ENCODE measurements around the gene ZNF350.
"Not testable (repeated sequence)": the region's sequence is repeated elsewhere in the genome, so short reads cannot be mapped to it uniquely, and the experiment has no call there.

ZNF350 gene

DNA sequence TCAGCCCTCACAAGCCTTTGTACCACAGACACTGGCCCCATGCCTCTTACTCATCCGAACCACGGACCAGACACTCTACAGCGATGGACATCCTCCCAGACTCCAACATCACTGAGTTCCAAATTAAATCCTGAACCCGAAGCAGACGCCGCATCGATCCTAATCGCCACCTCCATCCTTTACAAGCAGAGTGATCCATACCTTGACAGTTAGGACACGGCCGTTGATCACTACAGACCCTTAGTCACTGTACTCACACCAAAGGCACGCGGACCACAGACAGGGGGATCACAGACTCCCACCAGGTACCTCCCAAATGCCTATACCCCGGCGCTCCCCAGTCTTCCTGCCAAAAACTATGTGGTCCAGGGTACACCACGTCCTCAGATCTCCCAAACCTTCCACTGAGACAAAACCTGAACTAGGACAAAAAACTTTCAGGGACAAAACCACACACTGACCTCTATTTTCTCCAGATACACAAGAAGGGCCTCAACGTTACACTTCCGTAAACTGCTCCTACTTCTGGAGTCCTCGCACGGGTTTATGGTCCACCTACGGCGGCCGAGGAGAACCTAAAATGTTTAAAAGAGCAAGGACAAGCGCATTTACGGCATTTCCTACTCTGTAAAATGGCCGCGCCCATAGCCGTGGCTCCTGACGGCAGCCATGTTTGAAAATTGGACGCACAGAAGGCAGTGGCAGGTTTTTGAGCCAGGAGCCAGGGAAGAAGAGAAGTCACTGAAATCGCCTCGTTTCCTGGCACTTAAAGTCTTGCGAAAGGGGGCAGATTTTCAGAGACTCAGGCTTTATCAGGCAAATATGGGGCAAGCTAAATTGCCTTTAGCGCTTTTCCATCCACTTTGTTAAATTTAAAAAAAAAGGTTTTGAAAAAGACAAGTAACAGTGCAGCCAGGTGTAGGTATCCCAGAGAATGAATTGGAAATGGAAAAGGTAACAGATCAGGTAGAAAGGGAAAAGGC lies at the start of gene ZNF350:
ZNF350 (minus strand) TSS at position 532 of the 983 bp plus-strand sequence. CDS start 12,480 bp downstream, outside the sequence.
- peak; percentile 97 for DNase-seq (ENCODE audit: low spot score)

DNA sequence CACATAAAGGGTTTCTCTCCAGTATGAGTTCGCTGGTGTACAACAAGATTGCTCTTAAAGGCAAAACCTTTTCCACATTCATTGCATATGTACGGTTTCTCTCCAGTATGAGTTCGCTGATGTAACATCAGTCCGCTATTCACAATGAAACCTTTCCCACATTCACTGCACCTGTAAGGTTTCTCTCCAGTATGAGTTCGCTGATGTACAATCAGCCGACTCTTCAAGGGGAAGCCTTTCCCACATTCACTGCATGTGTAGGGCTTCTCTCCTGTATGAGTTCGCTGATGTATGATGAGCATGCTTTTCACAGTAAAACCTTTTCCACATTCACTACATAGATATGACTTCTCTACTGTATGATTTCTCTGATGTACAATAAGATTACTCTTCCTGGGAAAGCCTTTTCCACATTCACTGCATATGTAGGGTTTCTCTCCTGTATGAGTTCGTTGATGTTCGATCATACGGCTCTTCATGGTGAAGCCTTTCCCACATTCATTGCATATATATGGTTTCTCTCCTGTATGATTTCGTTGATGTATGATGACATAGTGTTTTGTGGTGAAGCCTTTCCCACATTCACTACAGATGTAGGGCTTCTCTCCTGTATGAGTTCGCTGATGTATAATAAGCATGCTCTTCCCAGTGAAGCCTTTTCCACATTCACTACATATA lies 47.5 kb upstream of the ZNF350 start:
- no peak for DNase-seq (ENCODE audit: low spot score)

DNA sequence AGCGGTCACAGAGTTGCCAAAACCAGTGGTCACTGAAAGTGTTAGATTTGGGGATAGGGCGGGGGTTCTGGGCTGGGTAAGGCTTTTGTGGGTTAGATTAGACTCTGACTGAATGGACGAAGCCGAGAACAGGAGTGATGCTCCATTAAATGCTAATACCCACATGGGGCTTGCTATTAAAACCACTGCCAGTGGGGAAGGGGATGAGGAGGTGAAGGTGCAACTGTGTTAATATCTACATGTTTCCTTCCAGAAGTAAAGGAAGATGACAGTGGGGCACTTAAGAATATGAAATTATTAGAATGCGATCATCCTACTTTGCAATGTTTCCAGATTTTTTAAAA lies 42.1 kb upstream of the ZNF350 start:
- DNase-seq (ENCODE audit: low spot score), result no peak

DNA sequence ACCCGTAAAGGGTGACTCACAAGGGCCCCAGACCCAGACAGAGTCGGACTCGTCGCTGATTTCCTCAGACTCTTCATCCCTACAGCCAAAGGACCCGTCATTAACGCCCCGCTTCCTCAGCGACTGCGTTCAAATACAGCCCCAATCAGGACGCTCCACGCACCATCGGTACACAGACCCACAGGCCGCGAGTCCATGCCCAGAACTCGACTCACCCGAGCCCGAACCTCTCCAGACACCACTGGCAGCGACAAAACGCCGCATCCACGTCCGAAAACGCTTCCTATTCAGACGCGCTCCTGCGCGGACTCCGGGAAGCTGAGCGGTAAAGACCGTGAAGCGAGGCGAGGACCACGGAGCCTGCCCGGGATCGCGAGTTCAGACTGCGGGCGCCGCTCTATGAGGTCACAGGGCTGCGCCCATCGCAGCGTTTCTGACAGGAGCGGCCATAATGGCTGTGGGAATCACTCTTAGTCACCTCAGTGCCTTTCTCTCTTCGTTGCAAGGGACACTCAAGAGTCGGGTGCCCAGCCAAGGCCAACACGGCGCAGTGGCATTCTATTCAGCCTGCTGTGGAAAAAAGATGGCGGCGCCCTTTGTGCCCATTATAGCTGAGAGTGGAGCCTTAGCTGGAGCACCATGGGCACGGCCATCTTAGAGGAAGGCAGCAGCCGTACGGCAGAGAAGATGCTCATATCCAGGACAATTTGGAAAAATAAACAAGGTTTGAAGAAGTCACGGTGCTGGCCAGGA lies 41.6 kb upstream of the ZNF350 start, which contains the start of gene ZNF614:
ZNF614 (minus strand) TSS at position 353 of the 753 bp plus-strand sequence. CDS start 2,634 bp downstream, outside the sequence.
- DNase-seq (ENCODE audit: low spot score), result peak; percentile 92

DNA sequence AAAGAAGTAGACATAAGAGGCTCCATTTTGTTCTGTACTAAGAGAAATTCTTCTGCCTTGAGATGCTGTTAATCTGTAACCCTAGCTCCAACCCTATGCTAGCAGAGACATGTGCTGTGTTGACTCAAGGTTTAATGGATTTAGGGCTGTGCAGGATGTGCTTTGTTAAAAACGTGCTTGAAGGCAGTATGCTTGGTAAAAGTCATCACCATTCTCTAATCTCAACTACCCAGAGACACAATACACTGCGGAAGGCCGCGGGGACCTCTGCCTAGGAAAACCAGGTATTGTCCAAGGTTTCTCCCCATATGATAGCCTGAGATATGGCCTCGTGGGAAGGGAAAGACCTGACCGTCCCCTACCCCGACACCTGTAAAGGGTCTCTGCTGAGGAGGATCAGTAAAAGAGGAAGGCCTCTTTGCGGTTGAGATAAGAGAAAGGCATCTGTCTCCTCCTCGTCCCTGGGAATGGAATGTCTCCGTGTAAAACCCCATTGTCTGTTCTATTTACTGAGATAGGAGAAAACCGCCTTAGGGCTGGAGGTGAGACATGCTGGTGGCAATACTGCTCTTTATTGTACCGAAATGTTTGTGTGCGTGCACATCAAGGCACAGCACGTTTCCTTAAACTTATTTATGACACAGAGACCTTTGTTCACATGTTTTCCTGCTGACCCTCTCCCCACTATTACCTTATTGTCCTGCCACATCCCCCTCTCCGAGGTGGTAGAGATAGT lies 39.8 kb upstream of the ZNF350 start:
- peak; percentile 7 for DNase-seq (ENCODE audit: low spot score)

DNA sequence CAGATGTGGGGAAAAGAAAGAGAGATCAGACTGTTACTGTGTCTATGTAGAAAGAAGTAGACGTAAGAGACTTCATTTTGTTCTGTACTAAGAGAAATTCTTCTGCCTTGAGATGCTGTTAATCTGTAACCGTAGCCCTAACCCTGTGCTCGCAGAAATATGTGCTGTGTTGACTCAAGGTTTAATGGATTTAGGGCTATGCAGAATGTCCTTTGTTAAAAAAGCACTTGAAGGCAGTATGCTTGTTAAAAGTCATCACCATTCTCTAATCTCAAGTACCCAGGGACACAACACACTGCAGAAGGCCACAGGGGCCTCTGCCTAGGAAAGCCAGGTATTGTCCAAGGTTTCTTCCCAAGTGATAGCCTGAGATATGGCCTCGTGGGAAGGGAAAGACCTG lies 37.8 kb upstream of the ZNF350 start:
- DNase-seq (ENCODE audit: low spot score), result peak; percentile 10

DNA sequence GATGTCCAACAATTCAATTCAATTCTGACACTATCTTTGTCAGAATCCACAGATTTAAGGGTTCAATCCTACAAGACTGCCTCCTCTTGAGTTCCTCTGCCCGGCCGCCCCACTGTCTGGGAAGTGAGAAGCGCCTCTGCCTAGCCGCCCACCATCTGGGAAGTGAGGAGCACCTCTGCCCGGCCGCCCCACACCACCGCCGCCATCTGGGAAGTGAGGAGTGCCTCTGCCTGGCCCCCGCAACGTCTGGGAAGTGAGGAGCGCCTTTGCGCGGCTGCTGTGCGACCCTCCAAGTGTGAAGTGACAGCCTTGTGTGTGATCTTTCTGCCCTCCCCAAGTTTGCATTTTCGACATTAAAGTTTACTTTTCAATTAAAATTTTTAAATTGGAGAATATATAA lies 35.6 kb upstream of the ZNF350 start:
- DNase-seq (ENCODE audit: low spot score), result no peak

DNA sequence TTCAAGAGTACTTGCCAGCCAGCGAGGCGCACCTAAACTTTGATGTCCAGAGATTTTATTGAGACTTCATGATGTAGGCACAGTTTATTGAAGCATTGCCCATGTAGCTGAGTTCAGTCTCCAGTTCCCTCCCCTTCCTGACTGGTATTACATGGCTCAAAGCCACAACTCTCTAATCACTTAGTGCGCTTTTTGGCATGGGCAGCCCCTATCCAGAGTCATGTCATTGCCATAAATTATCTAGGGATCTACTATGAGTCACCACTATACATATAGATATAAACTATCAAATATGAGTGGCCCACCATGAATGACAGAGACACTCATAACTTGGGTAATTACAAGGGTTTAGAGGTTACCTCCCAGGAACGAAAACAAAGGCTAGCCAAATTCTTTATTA lies 33.9 kb upstream of the ZNF350 start:
- no peak for DNase-seq (ENCODE audit: low spot score)

DNA sequence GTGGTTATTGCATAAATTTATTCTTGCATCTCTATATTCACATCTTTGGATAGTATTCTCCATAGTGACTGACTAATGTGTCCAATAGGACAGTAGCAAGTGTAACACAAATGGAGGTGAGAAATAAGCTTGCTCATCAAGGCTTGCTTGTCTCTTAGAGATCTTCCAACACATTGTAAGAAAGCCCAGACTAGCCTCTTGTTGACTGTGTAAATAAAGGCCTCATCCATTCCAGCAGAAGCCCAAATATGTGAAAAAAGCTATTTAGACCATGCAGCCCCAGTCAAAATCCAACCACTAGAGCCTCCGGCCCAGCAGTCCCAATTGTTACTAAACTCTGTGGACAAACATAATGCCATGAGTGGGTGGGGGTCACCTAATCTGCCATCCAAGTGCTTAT lies 24.0 kb upstream of the ZNF350 start:
- no peak for DNase-seq (ENCODE audit: low spot score)

DNA sequence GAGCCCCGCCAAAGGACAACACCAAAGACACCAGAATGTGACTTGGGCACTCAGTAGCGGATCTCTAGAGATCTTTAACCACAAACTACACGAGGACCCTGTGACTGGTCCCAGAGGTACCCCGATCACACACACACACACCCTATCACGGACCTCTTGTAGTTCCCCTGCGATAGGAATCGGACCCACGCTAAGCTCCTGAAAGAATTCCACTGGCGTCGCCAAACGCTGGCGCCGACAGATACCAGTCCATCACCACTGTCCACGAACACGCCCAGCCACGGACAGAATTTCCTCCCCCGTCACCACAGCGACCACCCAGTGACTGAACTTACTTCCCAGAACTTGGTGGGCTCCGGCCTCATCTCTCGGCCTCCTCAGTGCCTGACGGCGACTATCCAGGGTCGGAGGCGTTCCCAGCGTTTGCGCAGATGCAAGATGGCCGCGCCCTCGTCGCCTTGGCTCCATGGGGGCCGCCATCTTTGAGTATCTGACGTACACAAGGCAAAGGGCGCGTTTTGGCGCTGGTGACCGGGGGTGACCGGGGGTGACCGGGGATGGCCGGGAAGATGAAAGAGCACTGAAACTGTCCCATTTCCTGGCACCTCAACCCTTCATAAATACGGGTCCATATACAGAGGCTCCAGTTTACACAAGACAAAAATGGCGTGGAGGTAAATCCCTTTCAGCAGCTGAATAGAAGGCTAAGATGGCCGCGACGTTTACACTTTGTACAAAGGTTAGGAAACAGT lies 21.3 kb upstream of the ZNF350 start, which contains the start of gene ZNF615:
ZNF615 (minus strand) TSS at position 406 of the 752 bp plus-strand sequence. CDS start 4,500 bp downstream, outside the sequence.
- peak; percentile 86 for DNase-seq (ENCODE audit: low spot score)

DNA sequence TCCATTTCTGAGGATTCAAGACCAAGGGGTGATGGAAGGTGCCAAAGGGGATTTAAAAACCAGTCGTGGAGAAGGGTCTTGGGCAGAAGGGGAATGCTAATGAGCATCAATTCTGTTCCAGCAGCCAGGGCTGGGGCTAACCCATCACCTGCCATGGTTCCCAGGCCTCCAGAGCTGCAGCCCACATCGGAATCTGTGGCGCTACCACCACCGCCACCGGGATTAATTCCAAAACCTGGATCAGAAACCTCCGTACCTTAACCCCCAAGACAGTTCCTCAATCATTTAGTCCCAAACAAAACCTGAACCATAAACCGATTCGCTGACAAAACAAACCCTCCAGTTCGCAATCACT lies 20.8 kb upstream of the ZNF350 start:
- no peak for DNase-seq (ENCODE audit: low spot score)

DNA sequence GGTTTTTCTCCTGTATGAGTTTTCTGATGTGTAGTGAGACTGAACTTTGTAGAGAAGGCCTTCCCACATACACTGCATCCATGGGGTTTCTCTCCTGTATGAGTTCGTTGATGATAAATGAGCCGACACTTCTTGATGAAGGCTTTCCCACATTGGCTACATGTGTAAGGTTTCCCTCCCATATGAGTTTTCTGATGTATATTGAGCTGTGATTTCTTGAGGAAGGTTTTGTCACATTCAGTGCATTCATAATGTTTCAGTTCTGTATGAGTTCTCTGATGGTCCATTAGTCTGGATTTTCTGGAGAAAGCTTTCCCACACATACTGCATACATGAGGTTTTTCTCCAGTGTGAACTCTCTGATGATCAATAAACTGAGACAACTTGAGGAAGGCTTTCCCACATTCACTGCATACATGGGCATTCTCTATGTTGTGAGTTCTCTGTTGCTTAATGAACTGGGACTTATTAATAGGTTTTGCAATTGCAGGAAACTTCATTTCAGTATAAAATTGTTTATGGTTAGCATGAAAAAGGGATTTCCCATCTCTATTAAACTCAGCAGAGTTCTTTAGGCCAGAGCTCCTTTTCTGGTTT lies 7.5 kb upstream of the ZNF350 start:
- DNase-seq (ENCODE audit: low spot score), result no peak

DNA sequence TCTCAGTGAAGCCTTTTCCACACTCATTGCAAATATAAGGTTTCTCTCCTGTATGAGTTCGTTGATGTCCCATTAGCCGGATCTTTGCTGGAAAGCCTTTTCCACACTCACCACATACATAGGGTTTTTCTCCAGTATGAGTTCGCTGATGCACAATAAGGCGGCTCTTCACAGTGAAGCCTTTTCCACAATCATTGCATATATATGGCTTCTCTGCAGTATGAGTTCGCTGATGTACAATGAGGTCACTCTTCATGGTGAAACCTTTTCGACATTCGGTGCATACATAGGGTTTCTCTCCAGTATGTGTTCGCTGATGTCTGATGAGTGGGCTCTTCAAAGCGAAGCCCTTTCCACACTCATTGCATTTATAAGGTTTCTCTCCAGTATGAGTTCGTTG lies 6.8 kb upstream of the ZNF350 start:
- no peak for DNase-seq (ENCODE audit: low spot score)

DNA sequence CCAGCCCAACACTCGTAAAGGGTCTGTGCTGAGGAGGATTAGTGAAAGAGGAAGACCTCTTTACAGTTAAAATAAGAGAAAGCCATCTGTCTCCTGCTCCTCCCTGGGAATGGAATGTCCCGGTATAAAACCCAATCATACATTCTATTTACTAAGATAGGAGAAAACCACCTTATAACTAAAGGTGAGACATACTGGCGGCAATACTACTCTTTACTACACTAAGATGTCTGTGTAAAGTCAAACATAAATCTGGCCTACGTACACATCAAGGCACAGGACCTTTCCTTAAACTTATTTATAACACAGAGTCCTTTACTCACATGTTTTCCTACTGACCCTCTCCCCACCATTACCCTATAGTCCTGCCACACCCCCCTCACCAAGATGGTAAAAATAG lies 3.3 kb downstream of the ZNF350 start:
- DNase-seq (ENCODE audit: low spot score), result no peak

DNA sequence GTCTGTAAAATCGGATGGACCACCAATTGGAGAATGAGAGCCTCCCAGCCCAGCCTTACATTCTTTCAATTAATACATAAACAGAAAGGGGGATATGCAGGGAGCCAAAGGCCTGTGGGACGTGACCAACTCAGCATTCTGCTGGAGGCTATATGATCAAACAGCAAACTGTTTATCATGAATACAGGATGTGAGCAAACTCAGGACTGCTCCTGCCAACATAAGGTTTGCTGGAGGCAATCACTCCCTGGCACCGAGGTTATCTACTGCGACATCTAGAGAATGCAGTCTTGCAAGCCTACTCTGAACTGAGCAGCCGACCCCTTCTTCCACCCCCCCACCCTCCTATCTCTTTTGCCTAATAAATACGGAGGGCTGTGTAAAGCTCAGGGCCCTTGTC lies 5.7 kb downstream of the ZNF350 start:
- not testable (repeated sequence) for DNase-seq (ENCODE audit: low spot score)

DNA sequence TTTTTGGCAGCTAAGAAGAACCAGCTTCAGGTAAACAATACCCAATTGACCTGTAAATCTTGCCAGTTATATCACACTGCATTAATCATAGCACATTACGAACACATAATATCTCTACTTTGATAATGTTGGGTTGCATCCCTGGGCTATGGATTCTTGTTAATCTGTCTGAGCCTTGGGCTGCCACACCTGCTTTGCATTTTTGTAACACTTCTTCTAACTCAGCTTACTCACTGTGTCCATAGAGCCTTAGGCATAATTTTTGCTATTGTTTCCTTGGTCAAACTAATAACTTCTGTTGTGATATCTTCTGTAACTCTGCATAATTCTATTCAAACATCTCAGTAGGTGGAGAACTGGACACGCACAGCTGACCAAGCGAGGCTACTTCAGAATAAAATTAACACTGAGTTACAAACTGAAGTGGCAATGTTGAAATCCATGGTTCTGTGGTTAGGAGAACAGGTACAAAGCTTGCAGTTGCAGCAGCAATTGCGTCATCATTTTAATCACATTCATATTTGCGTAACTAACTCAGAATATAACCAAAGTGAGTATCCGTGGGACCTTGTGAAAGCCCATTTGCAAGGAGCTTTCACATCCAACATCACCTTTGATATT lies 6.4 kb downstream of the ZNF350 start:
- peak; percentile 75 for DNase-seq (ENCODE audit: low spot score)

DNA sequence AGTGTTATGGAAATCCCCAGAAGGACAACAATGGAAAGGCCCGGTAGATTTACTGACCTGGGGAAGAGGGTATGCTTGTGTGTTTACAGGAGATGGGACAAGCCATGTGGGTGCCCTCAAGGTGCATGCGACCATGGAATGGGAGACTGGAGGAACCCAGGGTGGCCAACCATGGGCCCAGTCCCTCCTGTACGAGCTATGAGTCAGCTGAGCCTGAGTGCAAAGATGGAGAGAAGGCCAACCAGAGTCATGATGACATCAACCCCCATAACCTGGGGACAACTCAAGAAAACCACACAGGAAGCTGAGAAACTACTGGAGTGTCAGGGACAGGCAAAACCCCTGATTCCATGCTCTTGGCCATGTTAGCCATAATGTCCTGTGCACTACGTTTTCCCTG lies 7.8 kb downstream of the ZNF350 start:
- DNase-seq (ENCODE audit: low spot score), result peak; percentile 41

DNA sequence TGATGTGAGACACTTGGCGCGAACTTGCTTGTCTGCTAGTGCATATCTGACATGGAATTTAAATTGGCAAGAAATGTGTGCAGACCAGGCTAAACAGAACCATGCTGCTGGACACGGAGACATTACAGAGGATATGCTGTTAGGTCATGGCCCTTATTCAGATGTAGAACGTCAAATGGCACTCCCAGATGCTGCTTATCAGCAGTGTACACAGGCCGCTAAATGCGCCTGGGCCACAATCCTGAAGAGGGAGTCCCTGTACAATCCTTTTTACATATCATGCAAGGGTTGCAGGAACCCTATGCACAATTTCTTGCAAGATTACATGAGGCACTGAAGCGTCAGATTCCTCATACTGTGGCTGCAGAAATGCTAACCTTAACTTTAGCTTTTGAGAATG lies 9.3 kb downstream of the ZNF350 start:
- no peak for DNase-seq (ENCODE audit: low spot score)

DNA sequence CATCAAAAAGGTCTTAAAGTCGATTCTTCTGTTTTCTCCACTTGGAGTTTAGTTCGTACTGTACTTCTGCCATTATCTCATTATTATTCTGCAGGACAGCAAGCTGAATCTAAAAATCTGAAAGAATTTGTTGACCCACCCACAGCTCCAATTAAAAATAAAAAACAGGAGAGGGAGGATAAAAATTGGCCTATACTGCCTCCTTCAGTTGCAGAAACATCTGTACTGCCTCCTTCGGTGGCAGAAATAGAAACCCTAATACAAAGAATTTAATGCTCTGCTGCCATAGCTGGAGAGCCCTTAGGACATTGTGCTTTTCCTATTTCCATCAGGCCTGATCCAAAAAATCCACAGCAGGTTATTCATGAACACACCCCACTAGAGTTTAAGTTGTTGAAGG lies 9.8 kb downstream of the ZNF350 start:
- DNase-seq (ENCODE audit: low spot score), result no peak

DNA sequence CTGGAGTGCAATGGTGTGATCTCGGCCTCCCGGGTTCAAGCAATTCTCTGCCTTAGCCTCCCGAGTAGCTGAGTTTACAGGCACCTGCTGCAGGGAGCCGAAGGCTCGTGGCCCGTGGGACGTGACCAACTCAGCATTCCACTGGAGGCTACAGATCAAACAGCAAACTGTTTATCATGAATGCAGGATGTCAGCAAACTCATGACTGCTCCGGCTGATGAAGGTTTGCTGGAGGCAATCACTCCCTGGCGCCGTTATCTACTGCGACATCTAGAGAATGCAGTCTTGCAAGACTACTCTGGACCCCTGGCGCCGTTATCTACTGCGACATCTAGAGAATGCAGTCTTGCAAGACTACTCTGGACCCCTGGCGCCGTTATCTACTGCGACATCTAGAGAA lies 10.9 kb downstream of the ZNF350 start:
- DNase-seq (ENCODE audit: low spot score), result not testable (repeated sequence)

Data from kidney tubule cell (primary cell).